OCI-LY3 (cell line): ENCODE data around the gene PARD3B.

Experiments used
- EZH2phosphoT487 ChIP-seq: fragments of 200-600 bp; shearing (Covaris generic); IDR thresholded peaks from 2 replicates; pipeline ENCODE4 v1.6.1; 2018; ENCODE audit warnings: antibody characterized with exemption, mixed run types, low read depth
- TF ChIP-seq, protein P1 (sequence below): fragments of 200-600, 300-600 bp; sonication (generic); IDR thresholded peaks from 2 replicates; pipeline ENCODE4 v1.5.1; 2014; ENCODE audit warnings: antibody characterized with exemption, low read length, low read depth

DNA sequence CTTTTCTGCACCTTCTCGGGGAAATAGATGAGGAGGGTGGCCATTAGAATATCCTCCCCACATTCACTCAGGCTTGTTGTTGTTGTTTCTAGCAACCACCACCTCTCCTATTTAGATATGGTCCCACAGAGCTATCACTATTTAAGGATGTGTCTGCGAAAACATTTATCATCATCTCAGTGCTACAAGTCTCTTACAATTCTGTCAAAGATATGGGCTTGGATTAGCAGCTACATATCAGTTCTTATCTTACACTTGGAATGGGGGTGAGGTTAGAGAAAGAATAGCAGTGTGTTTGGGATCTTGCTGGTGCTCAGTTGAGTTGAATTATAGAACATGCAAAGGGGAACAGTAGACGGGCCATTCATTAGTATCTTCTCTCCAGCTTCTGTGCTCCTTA, 546.1 kb downstream of the PARD3B start:
- TF ChIP-seq, protein P1, sequence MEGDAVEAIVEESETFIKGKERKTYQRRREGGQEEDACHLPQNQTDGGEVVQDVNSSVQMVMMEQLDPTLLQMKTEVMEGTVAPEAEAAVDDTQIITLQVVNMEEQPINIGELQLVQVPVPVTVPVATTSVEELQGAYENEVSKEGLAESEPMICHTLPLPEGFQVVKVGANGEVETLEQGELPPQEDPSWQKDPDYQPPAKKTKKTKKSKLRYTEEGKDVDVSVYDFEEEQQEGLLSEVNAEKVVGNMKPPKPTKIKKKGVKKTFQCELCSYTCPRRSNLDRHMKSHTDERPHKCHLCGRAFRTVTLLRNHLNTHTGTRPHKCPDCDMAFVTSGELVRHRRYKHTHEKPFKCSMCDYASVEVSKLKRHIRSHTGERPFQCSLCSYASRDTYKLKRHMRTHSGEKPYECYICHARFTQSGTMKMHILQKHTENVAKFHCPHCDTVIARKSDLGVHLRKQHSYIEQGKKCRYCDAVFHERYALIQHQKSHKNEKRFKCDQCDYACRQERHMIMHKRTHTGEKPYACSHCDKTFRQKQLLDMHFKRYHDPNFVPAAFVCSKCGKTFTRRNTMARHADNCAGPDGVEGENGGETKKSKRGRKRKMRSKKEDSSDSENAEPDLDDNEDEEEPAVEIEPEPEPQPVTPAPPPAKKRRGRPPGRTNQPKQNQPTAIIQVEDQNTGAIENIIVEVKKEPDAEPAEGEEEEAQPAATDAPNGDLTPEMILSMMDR = no peak
- no peak for TF ChIP-seq EZH2phosphoT487
